Middle frontal gyrus (tissue), 1 donor: ENCODE results near the gene EEF1E1.
A peak's percentile ranks its signal among the peaks of the same experiment; 100 is the strongest.

Experiments
- DNase-seq: peaks from one replicate; pipeline ENCODE4 v3.0.0-alpha.2; 2015; ENCODE audit warnings: low spot score; ENCODE audit errors: extremely low spot score

Gene EEF1E1

DNA sequence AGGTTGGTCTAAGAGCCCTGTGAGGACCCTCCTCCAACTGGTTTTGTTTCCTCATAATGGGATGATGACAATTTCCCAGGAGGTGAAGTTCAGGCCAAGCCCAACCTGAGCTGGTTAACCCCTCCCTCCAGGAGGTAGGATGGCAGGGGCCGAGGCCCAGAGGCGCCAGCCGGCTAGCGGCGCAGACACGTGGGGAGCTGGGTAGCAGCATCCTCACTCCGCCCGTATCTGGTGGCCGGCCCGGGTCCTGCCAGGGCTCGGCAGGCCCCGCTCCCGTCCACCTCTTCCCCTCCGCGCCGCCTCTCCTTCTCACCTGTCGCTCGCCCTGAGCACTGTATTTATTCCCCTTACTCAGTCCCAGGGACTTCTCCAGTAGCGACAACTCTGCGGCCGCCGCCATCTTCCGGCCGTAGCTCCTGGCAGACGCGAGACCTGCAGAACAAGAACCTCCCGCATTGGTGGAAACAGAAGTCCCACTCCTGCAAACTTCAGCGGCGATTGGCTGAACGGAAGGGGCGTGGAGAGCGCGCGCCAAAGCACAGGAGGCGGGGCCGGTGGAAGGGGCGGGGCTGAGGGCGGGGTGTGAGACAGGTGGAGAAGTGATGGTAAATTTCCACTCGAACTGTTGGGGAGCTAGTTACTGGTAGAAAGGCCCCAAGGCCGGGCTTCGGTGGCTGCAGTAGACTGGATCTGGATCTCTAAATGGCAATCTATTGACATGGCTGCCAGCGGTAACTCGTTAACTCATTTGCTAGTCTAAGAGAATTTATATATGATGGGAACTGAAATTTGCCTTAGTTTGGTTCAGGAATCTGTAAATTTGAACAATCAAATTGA lies at the start of gene EEF1E1:
Gene EEF1E1, minus strand, starts transcription at position 427 of the 837 bp plus-strand sequence. Its CDS starts 27 bp downstream, at position 400.
- peak; percentile 82 for DNase-seq

DNA sequence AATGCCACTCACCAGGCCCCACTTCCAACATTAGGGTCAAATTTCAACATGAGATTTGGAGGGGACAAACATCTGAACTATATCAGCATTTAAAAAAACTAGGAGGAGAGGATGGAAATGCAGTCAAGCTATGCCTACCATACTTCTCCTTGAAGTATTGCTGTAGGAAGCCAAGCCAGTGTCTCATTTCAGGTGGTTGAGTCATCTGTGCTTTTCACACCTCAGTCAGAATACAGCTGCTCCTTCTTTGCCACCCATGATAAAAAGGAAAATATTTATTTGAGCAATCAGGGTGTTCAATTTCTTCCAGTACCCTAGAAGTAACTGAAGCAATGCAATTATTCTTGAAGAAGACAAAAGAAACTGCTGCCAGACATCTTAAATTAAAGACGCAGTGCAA lies 47.0 kb upstream of the EEF1E1 start:
- DNase-seq, result no peak

- DNase-seq, result no peak
Observed at GRCh38 chr6:8143945-8144344, 41.6 kb upstream of the EEF1E1 start.

DNA sequence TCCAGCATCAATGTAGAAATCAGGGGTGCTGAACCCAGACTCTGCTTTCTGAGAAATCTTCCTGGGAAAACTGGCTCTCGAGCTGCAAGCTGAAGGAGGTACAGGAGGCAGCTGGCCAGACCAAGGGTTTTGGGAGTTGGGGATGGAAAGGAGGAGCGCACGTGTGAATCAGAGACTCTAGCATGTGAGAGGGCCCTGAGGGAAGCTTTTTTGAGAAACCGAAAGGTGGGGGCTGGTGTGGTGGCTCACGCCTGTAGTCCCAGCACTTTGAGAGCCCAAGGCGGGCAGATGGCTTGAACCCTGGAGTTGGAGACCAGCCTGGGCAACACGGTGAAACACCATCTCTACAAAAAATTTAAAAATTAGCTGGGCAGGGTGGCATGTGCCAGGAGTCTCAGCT lies 37.1 kb upstream of the EEF1E1 start:
- DNase-seq, result no peak

DNA sequence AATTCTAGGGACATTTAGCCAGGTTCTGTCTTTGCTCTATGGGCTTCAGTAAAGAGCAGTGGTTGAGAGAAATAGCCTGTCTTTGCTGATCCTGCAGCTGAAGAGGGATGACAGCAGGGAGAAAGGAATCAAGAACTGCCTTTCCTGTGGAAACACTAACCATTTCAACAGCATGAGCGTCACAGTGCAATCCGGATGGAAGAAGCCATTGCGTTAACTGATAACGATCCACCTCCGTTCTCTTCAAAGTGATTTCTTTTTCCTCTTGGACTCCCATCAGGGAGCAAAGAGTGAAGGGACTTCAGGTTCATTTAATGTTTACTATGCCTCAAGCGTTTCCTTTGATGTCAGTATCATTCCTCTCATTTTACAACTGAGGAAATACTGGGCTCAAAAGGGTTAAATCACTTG lies 35.2 kb upstream of the EEF1E1 start:
- no peak for DNase-seq

DNA sequence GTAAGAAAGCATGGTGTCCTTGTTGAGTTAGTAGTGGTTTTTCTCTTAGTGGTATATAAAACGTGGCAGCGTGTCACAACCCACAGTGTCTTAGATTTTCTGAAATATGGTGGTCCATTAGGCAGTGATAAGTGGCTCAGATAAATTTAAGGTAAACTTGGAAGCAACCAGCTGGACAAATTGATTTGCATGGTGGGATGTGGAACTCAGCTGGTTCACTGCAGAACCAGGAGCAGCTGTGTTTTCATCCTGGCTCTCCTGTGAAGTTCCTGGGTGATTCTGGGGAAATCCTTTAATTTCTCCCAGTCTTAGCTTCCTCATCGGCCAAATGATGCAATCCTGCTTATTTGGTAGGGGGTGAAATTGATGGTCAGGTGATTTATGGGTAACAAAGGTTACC lies 32.9 kb upstream of the EEF1E1 start:
- no peak for DNase-seq

GRCh38 chr6:8132130-8132529 lies 29.8 kb upstream of the EEF1E1 start:
- DNase-seq, result no peak

- peak; percentile 67 for DNase-seq
Observed at GRCh38 chr6:8131265-8131897, 29.0 kb upstream of the EEF1E1 start.

- DNase-seq, result no peak
Observed at GRCh38 chr6:8130399-8130798, 28.1 kb upstream of the EEF1E1 start.

DNA sequence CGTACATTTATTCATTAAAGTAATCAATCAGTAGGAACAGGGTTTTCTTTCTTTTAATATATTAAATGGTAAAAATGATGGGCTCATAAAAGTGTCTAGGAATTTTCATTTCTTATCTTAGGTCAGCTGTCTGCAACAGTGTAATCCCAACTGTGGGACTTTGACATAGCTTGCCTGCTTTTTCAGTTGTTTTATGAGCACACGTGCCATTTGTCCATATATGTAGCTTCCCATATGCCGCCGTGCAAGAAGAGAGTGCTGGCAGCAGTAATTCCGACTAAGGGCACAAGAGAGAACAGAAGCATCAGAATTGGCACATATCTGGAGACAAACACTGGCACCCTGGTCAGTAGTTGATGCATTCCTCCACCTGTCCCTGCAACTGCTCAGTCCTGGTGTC lies 20.9 kb upstream of the EEF1E1 start:
- DNase-seq, result no peak

DNA sequence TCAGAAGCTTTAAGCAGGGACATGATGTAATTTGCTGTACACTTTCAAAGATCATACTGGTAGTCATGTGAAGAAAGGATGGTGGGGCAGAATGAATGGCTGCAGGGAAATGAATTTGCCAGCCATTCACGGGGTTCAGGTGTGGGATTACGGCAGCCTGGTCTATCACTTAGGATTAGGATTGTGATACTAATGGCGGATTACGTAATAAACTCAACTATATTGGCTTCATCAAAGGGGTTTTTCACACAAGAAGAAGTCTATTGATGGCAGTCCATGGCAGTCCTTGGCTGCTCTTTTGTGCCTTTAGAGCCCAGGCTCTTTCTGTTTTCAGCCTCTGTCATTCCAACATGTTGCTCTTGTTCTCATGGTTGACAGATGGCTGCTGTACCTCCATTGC lies 12.6 kb upstream of the EEF1E1 start:
- DNase-seq, result no peak

DNA sequence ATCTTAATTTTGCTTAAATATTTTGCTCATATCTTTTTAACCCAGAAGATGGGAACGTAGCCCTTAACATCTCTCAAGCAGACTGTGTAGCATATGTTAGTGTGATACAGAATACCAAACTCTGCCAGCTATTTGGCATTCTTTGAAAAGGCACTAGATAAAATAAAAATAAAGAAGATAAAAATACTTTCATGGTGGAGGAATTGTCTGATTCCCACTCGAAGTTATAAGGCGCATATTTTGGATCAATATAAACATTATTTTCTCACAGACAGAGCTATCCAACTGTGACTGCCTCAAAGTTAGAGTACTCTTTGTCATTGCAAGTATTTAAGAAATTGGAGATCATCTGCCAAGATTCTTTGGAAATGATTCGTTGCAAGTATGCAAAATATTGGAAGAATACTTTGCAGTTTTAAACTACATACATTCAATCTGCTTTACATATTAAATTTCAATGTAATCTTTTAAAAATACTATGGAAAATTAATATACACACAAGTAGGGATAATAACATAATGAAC lies 10.8 kb upstream of the EEF1E1 start:
- DNase-seq, result no peak

- no peak for DNase-seq
Observed at GRCh38 chr6:8110725-8111124, 8.4 kb upstream of the EEF1E1 start.

DNA sequence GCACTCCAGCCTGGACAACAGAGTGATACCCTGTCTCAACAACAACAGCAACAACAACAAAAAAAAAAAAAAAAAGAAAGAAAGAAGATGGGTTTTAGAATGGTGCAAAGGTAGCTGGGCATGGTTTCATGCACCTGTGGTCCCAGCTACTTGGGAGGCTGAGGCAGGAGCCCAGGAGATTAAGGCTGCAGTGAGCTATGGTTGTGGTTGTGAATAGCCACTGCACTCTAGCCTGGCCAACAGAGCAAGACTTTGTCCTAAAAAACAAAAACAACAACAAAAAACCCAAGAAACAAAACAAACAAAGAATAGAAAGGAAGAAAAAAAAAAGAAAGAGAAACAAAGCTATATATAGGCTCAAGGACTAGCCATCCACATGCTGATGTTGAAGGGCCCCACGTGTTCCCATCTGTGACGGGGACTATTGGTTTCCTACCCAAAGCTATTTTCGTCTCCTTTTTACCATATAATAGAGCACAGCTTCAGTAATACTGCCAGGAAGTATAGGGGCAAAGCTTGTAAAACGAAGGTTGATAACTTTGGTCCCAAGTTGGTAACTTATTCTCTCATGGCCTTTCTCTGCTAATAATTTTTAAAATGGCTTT lies 7.9 kb upstream of the EEF1E1 start:
- DNase-seq, result no peak

- no peak for DNase-seq
Observed at GRCh38 chr6:8108759-8109539, 6.6 kb upstream of the EEF1E1 start.

DNA sequence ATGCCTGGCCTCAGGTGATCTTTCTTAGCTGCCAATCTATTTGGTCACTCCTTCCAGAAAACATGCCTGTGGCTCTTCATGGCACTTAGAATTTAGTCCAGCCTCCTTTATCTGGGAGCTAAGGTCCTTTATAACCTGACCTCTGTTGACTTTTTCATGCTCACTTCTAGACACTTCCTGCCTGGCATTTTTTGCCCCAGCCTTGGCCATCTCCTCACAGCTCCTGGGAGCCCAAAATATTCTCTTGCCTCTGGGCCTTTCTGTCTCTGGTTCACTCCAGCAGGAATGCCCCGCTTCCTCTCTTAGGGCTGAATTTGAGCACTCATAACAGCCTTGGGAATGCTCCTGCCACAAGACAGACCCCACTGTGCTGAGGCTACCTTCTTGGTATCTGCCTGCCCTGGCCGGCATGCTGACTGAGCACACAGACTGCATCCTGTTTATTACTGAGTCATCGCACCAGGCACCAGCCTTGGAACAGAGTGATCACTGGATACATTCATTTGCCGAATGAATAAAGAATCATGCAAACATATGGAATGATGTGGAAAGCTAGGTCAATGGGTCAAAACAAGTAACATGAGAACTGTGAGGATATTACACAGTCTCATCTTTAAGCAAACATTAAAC lies 5.8 kb upstream of the EEF1E1 start:
- DNase-seq, result no peak

- DNase-seq, result no peak
Observed at GRCh38 chr6:8105791-8106190, 3.4 kb upstream of the EEF1E1 start.

GRCh38 chr6:8103726-8104125 lies 1.4 kb upstream of the EEF1E1 start:
- DNase-seq, result no peak

DNA sequence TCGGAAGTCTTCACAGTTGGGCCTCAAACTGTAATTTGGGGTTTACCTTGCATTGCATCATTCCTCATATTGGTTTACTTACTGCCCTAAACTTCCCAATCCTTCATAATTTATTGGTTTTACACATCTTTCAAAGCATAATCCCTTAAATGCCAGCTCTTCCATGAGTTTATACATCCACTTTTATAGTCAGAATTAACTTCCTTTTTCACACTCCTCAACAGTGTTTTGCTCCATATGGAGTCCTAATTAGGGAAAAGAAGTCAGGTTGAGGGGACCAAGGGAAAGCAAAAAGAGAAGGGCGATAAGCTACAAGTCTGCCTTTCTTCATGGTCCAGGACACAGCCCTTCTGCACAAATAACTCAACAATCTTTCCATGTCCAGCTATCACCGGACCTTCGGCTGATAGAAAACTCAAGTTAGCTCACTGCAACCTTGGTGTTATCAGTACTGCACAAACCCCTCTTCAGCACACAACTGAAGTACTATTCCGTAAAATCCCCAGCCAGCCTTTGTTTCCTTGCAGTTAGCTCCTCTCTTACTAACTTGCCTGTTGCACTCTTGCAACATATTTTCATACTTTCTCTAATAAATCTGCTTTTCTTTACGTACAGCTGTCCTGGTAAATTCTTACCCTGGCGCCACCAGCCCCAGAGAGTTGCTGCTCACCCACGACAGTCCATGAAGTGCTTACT lies 2.0 kb downstream of the EEF1E1 start:
- DNase-seq, result no peak

- no peak for DNase-seq
Observed at GRCh38 chr6:8090650-8091049, 11.7 kb downstream of the EEF1E1 start.
